ENCODE results near the gene INHBC.

DNA sequence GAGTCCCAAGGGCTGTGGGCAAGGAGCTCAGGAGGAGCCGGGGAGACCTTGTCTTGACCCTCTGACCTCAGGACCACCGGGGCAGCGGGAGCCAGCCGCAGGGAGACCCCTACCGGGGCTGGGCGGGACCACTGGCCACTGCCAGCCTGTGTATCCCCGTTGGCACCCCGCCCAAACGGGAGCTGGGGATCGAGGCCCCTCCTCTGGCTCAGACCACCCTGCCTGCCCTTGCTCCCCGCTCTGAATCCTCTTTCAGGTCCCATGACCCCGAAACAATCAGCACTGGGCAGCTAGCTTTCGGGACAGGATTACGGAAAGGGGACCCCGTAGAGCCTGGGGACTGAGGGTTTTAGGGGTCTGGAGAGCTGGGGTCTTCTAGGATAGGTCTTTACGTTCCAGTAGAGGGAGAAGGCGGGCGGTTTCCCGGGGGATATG lies 26.3 kb downstream of the INHBC start:
- TF ChIP-seq, protein P1, sequence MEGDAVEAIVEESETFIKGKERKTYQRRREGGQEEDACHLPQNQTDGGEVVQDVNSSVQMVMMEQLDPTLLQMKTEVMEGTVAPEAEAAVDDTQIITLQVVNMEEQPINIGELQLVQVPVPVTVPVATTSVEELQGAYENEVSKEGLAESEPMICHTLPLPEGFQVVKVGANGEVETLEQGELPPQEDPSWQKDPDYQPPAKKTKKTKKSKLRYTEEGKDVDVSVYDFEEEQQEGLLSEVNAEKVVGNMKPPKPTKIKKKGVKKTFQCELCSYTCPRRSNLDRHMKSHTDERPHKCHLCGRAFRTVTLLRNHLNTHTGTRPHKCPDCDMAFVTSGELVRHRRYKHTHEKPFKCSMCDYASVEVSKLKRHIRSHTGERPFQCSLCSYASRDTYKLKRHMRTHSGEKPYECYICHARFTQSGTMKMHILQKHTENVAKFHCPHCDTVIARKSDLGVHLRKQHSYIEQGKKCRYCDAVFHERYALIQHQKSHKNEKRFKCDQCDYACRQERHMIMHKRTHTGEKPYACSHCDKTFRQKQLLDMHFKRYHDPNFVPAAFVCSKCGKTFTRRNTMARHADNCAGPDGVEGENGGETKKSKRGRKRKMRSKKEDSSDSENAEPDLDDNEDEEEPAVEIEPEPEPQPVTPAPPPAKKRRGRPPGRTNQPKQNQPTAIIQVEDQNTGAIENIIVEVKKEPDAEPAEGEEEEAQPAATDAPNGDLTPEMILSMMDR (IDR thresholded peaks at IDR 0.05) = no peak
- no peak for TF ChIP-seq POLR2A (IDR thresholded peaks at IDR 0.05)

Measured in testis (tissue), 2 donors.